ENCODE data around the gene MYO1A. TPM values are rescaled to one million over a fixed set of nuclear protein-coding genes. Genes with fewer than 3 reads are reported as not detected.

MYO1A gene
- under 1 TPM; 0.09 to 0.13 TPM for total RNA-seq
- long read RNA-seq, result 0 reads

- intact Hi-C loops (cut with DNase I), result no loop called here
- ATAC-seq (no peak), DNase-seq (no peak)
Observed at GRCh38 chr12:57049890-57050289, at the start of gene MYO1A. Gene MYO1A, minus strand, starts transcription at chr12:57050129. Its CDS starts 1,806 bp downstream, at chr12:57048323.

- no peak for DNase-seq
- intact Hi-C loops (cut with DNase I), result no loop called here
- no peak for ATAC-seq
Observed at GRCh38 chr12:57099047-57099714, 49.3 kb upstream of the MYO1A start.

GRCh38 chr12:57098546-57098945, 48.6 kb upstream of the MYO1A start:
- no peak for DNase-seq
- intact Hi-C loops (cut with DNase I), result no loop called here
- ATAC-seq, result no peak

- DNase-seq (no peak), ATAC-seq (no peak)
- intact Hi-C loops (cut with DNase I), result no loop called here
Observed at GRCh38 chr12:57097554-57097835, 47.6 kb upstream of the MYO1A start.

DNA sequence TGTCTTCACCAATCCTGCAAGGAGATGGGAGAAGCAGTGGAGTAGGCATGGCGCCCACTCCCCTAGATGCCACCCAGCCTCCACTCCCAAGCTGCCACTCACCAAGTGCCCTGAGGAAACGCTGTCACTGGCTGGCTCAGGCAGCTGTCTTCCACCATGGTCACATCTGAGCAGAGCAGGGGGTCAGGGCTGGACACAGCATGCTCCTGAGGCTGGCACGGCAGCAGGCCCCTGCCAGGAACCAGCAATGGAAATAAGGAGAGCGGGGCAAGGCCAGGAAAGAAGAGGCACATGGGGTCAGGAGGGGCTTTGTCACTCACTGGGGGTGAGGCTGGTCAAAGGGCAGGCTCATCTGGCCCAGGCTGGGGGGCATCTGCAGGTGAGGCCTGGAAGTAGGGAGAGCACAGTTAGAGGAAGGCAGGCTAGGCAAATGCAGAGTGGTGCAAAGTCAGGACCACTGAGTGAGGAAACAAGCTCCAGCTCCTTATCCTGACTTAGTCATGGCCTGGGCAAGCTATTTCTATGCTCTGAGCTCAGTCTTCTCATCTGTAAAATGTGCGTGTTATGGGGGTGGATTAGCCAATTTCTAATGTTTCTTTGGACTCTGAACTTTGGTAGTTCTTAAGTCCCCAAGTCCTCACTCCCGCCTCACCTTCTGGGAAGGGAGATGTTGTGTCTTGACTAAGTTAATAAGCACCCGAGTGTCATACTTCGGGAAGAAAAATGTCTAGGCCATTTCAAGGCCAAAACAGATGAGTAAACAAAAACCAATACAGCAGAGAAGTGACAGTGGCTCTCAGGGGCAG, 47.0 kb upstream of the MYO1A start:
- ATAC-seq (no peak), DNase-seq (no peak)
- intact Hi-C loops (cut with DNase I), result no loop called here

- peak in 1 of 2 donors; percentile 1 for ATAC-seq
- DNase-seq, result no peak
- intact Hi-C loops (cut with DNase I), result no loop called here
Observed at GRCh38 chr12:57096099-57096572, 46.2 kb upstream of the MYO1A start.

GRCh38 chr12:57095440-57095839, 45.5 kb upstream of the MYO1A start:
- intact Hi-C loops (cut with DNase I), result no loop called here
- ATAC-seq, result no peak
- DNase-seq, result no peak

- peak; percentile 0 to 2 for ATAC-seq
- DNase-seq, result no peak
- intact Hi-C loops (cut with DNase I), result no loop called here
Observed at GRCh38 chr12:57094208-57095160, 44.6 kb upstream of the MYO1A start.

DNA sequence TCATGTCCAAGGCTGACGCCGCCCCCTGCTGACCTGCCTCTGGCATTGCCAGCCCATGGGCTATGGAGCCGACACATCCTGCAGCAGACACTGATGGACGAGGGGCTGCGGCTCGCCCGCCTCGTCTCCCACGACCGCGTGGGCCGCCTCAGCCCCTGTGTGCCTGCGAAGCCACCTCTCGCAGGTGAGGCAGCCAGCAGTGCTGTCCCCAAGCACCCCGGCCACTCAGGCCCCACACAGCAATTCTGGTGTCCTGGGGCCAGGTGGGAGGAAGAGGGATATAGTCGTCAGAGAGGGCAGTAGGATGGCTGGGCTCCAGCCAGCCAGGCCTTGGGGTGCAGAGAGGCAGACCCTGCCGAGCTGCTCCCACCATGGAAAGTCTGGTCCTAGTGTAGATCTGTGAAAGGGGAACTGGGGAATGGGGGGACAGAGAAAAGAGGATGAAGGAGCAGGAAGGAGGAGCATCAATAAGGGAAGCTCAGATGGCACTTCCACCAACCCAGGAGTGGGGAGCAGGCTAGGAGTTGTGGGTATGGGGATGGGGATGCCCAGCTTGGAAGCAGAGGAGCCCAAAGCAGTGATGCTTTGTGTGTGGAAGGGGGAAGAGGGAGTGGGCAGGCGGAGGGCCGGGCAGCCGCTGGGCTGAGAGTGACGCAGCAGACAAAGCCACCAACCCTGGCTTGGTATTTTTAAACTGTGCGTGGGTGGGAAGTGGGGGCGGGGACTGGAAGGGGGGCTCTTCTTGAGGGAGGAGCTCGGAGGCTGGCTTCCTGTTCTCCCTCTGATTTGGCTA, 43.7 kb upstream of the MYO1A start:
- ATAC-seq (peak; percentile 56 to 69), DNase-seq (peak; percentile 86)
- intact Hi-C loops (cut with DNase I), result no loop called here

DNA sequence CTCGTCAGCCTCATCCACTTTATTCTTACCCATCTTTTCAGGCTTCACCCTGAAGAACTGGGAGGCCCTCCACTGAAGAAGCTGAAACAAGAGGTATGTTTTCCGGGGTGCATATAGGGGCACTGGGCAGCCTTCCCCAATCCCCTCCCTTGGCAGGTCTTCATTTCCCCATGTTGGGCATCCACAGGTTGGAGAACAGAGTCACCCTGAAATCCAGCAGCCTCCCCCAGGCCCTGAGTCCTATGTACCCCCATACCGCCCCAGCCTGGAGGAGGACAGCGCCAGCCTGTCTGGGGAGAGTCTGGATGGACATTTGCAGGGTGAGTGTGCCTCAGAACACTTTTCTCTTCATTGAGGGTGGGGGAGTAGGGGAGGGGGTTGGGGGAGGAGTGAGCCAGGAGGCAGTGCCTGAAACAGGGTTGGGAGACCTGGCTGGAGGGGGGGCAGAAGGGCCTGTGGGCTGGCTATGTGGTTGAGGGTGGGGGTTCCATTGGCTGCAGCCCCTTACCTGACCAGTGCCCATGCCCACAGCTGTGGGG, 43.0 kb upstream of the MYO1A start:
- intact Hi-C loops (cut with DNase I), result no loop called here
- no peak for ATAC-seq
- no peak for DNase-seq

GRCh38 chr12:57092529-57092862, 42.6 kb upstream of the MYO1A start:
- intact Hi-C loops (cut with DNase I), result no loop called here
- ATAC-seq, result no peak
- DNase-seq, result no peak

DNA sequence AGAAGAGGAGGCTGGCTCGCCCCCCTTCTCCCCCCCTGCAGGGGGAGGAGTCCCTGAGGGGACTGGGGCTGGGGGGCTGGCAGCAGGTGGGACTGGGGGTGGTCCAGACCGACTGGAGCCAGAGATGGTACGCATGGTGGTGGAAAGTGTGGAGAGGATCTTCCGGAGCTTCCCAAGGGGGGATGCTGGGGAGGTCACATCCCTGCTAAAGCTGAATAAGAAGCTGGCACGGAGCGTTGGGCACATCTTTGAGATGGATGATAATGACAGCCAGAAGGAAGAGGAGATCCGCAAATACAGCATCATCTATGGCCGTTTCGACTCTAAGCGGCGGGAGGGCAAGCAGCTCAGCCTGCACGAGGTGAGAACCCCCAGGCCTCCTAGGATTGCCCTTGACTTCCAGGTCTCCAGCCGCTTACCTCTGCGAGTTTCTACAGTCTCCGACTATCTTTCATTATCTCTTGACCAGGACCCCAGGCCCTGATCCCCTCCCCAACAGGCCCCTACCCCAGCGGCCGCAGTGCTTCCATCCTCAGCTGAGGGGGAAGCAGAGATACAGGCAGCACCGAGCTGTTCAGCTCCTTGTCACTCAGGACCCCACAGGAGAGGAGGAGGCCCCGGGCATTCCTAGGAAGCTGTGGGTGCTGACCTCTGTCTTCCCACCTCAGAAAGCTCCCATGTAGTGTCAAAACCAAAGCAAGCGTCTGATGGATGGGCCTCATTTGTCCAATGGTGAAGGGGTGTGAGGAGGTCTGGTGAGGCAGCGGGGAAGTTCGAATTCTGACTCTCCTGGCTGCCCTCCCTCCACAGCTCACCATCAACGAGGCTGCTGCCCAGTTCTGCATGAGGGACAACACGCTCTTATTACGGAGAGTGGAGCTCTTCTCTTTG, 42.0 kb upstream of the MYO1A start:
- DNase-seq (no peak), ATAC-seq (no peak)
- intact Hi-C loops (cut with DNase I), result no loop called here

DNA sequence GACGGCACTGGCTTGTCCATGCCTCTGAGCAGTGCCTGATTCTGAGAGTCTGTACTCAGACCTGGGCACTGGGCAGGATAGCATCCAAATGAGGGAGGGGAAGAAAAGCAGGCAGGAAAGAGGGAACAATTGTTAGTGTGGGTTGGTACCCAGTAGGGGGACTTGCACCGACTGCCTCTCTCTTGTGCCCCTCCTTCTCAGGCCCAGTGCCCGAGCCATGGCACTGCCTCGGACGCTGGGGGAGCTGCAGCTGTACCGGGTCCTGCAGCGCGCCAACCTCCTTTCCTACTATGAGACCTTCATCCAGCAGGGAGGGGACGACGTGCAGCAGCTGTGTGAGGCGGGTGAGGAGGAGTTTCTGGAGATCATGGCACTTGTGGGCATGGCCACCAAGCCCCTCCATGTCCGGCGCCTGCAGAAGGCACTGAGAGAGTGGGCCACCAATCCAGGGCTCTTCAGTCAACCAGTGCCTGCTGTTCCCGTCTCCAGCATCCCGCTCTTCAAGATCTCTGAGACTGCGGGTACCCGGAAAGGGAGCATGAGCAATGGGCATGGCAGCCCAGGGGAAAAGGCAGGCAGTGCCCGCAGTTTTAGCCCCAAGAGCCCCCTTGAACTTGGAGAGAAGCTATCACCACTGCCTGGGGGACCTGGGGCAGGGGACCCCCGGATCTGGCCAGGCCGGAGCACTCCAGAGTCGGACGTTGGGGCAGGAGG, 41.2 kb upstream of the MYO1A start:
- no peak for ATAC-seq
- no peak for DNase-seq

DNA sequence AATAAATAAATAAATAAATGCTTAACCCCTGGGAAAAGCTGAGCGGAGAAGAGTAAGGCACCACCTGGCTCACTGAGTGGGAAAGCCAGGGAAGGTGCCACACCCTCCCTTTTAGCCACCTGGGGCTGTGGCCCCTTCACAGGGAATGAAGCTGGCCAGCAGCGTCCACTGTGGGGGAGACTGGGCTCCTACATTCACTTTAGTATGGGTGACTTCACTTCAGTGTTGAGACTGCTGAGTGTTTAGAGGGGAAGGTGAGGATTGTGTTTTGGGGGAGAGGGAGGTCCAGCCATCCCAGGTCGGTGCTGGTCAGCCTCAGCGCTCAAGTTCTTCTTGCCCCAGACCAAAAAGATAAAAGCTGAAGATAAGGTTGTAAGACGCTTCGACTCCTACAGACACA, 40.6 kb upstream of the MYO1A start:
- intact Hi-C loops (cut with DNase I), result no loop called here
- no peak for ATAC-seq

More for the DNA sequence above, 41.2 kb upstream of the MYO1A start:
- intact Hi-C loops (cut with DNase I), result no loop called here

DNA sequence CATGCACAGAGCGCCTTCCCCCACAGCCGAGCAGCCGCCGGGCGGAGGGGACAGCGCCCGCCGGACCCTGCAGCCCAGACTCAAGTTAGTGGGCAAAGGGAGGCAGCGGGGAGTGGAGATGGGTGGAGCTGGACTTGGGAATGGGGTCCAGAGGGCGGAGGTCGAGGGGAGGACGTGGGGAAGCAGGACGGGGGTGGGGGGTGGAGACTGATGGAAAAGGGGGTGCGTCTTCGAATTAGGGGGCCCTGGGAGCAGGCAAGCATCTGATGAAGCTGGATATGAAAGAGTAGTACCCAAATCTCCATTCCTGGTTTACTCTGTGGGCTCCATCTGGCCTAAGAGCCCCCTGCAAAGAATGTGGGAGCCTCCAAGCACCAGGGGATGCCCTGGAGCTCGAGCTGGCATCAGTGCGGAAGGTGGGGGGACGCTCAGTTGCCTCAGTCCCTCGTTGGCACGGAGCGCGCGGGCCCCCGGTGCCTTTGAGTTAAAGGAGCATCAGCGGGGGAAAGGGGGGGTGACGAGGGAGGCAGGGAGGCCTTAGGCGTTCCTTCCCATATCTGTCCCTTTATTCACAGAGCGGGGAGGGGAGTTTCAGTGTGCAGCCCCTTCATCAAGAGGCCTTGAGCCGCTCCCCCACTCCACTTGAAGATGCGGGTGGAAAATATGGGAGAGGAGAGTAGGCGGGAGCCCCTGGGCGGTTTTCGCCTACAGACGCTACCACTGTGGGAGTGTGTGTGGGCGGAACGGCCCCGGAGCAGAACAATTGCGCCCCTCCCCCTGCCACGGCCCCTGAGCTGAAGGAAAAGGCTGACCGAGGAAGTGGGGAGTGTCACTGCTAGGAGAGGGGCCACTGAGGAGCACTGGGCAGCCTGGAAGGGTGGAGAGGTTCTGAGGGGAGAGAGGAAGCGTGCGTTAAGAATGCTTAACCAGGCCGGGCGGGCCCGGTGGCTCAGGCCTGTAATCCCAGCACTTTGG, 39.6 kb upstream of the MYO1A start:
- intact Hi-C loops (cut with DNase I), result loop anchor here in 1 of 2 donors (2.0 kb wide), 1 partner anchor 21 kb away; the partner anchor contains the start of gene STAT6
- DNase-seq (peak; percentile 90), ATAC-seq (peak in 1 of 2 donors; percentile 4)

More for the DNA sequence above, 40.6 kb upstream of the MYO1A start:
- no peak for DNase-seq
